PC-9 (cell line): ENCODE results near the gene ATP8B1. TPM values are rescaled to one million over a fixed set of nuclear protein-coding genes. Genes with fewer than 3 reads are reported as not detected.
A peak's percentile ranks its signal among the peaks of the same experiment; 100 is the strongest.

Experiments used
- BruUV-seq: library from RNA; stranded (reverse); fragments of 400-500 nt; replicated peaks from 2 replicates; lab custom pipeline; 2021; lab: Mats Ljungman, UMichigan
- CTCF ChIA-PET: fragments of 300-600 bp; sonication (Branson Sonifier 250); formaldehyde crosslinking; loops from one replicate; lab custom pipeline; 2022; ENCODE audit warnings: antibody characterized with exemption; lab: Charles Lee
- POLR2A ChIA-PET: fragments of 300-600 bp; sonication (Branson Sonifier 250); formaldehyde crosslinking; loops from one replicate; lab custom pipeline; 2022; ENCODE audit warnings: antibody characterized with exemption; ENCODE audit not compliant: unreplicated experiment; lab: Charles Lee
- DNase-seq, 2 experiments: peaks; one replicate each; pipeline versions ENCODE4 v3.0.0 to v3.0.0-alpha.2; 2015 to 2022; ENCODE audit warnings: mixed read lengths in 1 of 2
- H2AFZ ChIP-seq: fragments of 200-600 bp; sonication (generic); 2 replicates; pipeline ENCODE4 v1.8.1; 2017; ENCODE audit warnings: antibody characterized with exemption
- H3F3A ChIP-seq: fragments of 200-600 bp; sonication (generic); 2 replicates; pipeline ENCODE4 v1.8.1; 2017; ENCODE audit warnings: antibody characterized with exemption, mild to moderate bottlenecking, low read depth; ENCODE audit not compliant: insufficient read depth
- H3K27ac ChIP-seq: fragments of 200-600 bp; sonication (generic); 2 replicates; pipeline ENCODE4 v1.6.1; 2016; ENCODE audit warnings: mixed run types
- H3K27me3 ChIP-seq: fragments of 200-600 bp; sonication (generic); 2 replicates; pipeline ENCODE4 v1.6.1; 2016; ENCODE audit warnings: low read depth, mixed run types; ENCODE audit not compliant: insufficient read depth
- H3K36me3 ChIP-seq: fragments of 200-600 bp; sonication (generic); 2 replicates; pipeline ENCODE4 v1.6.1; 2016; ENCODE audit warnings: low read depth, mixed run types
- H3K4me1 ChIP-seq: fragments of 200-600 bp; sonication (generic); replicated peaks from 2 replicates; pipeline ENCODE4 v1.6.1; 2016; ENCODE audit warnings: mixed run types; ENCODE audit not compliant: insufficient read depth
- H3K4me2 ChIP-seq: fragments of 200-600 bp; sonication (generic); 2 replicates; pipeline ENCODE4 v1.6.1; 2017; ENCODE audit warnings: mixed run types
- H3K4me3 ChIP-seq: fragments of 200-600 bp; sonication (generic); 2 replicates; pipeline ENCODE4 v1.6.1; 2016; ENCODE audit warnings: mixed run types
- H3K79me2 ChIP-seq: fragments of 200-600 bp; sonication (generic); 2 replicates; pipeline ENCODE4 v1.6.1; 2017; ENCODE audit warnings: low read depth, mixed run types
- H3K9me2 ChIP-seq: fragments of 200-600 bp; sonication (generic); 2 replicates; pipeline ENCODE4 v1.8.1; 2017; ENCODE audit warnings: mild to moderate bottlenecking; ENCODE audit not compliant: insufficient read depth
- H3K9me3 ChIP-seq: fragments of 200-600 bp; sonication (generic); 2 replicates; pipeline ENCODE4 v1.8.1; 2016; ENCODE audit warnings: low read depth; ENCODE audit not compliant: insufficient read depth
- H4K20me1 ChIP-seq: fragments of 200-600 bp; sonication (generic); 2 replicates; pipeline ENCODE4 v1.8.1; 2017; ENCODE audit not compliant: insufficient read depth
- EZH2 ChIP-seq: fragments of 200-600 bp; sonication (generic); IDR thresholded peaks from 2 replicates; pipeline ENCODE4 v1.8.0; 2017; ENCODE audit warnings: antibody characterized with exemption, low read depth
- intact Hi-C: fragments of 100-400 bp; cut with micrococcal nuclease; formaldehyde crosslinking; loops from one replicate; pipeline ENCODE4 v1.10.0; 2022; ENCODE audit not compliant: unreplicated experiment
- total RNA-seq: library from RNA; stranded (reverse); gene quantifications from 2 replicates; pipeline ENCODE4 v1.2.3, GENCODE V29; 2021
- TF ChIP-seq, protein P1 (sequence below): fragments of 200-600 bp; sonication (generic); conservative IDR thresholded peaks from 2 replicates; pipeline ENCODE4 v1.6.1; 2017; ENCODE audit warnings: mixed run types, antibody characterized with exemption, mild to moderate bottlenecking, moderate library complexity

Gene ATP8B1
- total RNA-seq, 1 experiment from 2014 or later = 23.4 TPM

DNA sequence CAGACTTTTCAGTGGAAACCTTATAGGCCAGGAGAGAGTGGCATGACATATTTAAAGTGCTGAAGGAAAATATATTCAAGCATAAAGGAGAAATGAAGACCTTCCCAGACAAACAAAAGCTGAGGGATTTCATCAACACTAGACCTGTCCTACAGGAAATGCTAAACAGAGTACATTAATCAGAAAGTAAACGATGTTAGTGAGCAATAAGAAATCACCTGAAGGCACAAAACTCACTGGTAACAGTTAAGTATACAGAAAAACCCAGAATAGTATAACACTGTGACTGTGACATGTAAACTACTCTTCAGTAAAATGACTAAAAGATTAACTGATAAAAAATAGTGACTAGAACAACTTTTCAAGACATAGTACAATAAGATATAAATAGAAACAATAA, 87.4 kb downstream of the ATP8B1 start:
- Histone ChIP-seq H3K36me3 (peaks cover 13% of the 10 kb centered on the region; the same call in 1 of the 2 replicates), H3K9me2 (no peaks in the 10 kb centered on the region), H3K79me2 (peaks cover 53% of the 10 kb centered on the region), H4K20me1 (no peaks in the 10 kb centered on the region), H3K4me3 (peak overlapping the region; percentile 16; the same call in 1 of the 2 replicates), H3K4me2 (peak overlapping the region; percentile 59), H3K9me3 (peaks cover 5% of the 10 kb centered on the region), H3K27me3 (no peaks in the 10 kb centered on the region), H3F3A (peaks cover 54% of the 10 kb centered on the region), H3K27ac (peak overlapping the region; percentile 85), H3K4me1 (peaks cover 63% of the 10 kb centered on the region), H2AFZ (no peak overlapping the region)
- CTCF ChIA-PET = no interaction called here
- DNase-seq = peak in 1 of 2 experiments; percentile 91
- TF ChIP-seq EZH2 = no peak
- TF ChIP-seq, protein P1, sequence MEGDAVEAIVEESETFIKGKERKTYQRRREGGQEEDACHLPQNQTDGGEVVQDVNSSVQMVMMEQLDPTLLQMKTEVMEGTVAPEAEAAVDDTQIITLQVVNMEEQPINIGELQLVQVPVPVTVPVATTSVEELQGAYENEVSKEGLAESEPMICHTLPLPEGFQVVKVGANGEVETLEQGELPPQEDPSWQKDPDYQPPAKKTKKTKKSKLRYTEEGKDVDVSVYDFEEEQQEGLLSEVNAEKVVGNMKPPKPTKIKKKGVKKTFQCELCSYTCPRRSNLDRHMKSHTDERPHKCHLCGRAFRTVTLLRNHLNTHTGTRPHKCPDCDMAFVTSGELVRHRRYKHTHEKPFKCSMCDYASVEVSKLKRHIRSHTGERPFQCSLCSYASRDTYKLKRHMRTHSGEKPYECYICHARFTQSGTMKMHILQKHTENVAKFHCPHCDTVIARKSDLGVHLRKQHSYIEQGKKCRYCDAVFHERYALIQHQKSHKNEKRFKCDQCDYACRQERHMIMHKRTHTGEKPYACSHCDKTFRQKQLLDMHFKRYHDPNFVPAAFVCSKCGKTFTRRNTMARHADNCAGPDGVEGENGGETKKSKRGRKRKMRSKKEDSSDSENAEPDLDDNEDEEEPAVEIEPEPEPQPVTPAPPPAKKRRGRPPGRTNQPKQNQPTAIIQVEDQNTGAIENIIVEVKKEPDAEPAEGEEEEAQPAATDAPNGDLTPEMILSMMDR = no peak
- POLR2A ChIA-PET = interaction anchor here (0.6 kb wide), 1 partner anchor 88 kb away, joined by 7 read pairs; no protein-coding TSS in a partner anchor
- BruUV-seq = no TSS peak
- intact Hi-C loops = no loop called here

DNA sequence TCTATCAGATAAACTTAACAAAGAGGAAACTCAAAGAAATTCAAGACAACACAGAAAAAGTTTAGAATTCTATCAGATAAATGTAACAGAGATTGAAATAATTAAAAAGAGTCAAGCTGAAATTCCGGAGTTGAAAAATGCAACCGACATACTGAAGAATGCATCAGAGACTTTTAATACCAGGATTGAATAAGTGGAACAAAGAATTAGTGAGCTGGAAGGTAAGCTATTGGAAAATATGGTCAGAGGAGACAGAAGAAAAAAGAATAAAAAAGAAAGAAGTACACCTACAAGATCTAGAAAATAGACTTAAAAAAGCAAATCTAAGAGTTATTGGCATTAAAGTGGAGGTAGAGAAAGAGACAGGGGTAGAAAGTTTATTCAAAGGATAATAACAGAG, 88.0 kb downstream of the ATP8B1 start:
- Histone ChIP-seq H2AFZ (no peak overlapping the region), H4K20me1 (no peaks in the 10 kb centered on the region), H3K27me3 (no peaks in the 10 kb centered on the region), H3K4me1 (peaks cover 69% of the 10 kb centered on the region), H3K9me2 (no peaks in the 10 kb centered on the region), H3K4me3 (peak overlapping the region; percentile 16; the same call in 1 of the 2 replicates), H3K27ac (peak overlapping the region; percentile 85), H3K79me2 (peaks cover 59% of the 10 kb centered on the region), H3F3A (peaks cover 54% of the 10 kb centered on the region), H3K9me3 (peaks cover 5% of the 10 kb centered on the region), H3K4me2 (peak overlapping the region; percentile 59), H3K36me3 (peaks cover 13% of the 10 kb centered on the region; the same call in 1 of the 2 replicates)
- intact Hi-C loops = no loop called here
- TF ChIP-seq, protein P1 = no peak
- no peak for TF ChIP-seq EZH2
- CTCF ChIA-PET = no interaction called here
- no TSS peak for BruUV-seq
- POLR2A ChIA-PET = no interaction called here
- no peak for DNase-seq

DNA sequence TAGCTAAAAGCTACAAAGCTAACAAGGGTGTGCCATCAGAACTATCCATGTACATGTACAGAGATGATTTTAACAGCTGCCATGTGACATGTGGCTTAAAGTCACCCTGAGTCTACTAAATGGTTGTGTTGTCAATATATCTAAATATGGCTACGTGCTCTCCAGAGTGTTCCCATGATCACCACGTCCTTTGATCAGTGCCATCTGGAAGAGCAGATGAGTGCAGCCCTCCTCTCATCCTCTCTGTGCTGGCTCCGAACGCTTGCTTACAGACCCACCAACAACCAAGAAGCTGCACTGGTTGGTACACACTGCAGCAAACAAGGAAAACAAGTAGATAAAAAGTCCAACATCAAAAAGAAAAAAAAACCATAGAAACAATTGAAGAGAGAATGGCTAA, 92.9 kb downstream of the ATP8B1 start:
- peaks cover 15% of the 10 kb centered on the region; the same call in 1 of the 2 replicates for H3K36me3 ChIP-seq
- H3K4me3 ChIP-seq = no peak overlapping the region
- H3K9me3 ChIP-seq = peaks cover 5% of the 10 kb centered on the region
- POLR2A ChIA-PET = no interaction called here
- no peak overlapping the region for H3K27ac ChIP-seq
- no peak overlapping the region for H2AFZ ChIP-seq
- BruUV-seq = no TSS peak
- H3K4me2 ChIP-seq = no peak overlapping the region
- intact Hi-C loops = loop anchor here (5.0 kb wide), 1 partner anchor 92 kb away; the partner anchor contains the start of gene ATP8B1
- peaks cover 62% of the 10 kb centered on the region for H3K79me2 ChIP-seq
- CTCF ChIA-PET = no interaction called here
- DNase-seq = no peak
- peaks cover 51% of the 10 kb centered on the region for H3F3A ChIP-seq
- H3K9me2 ChIP-seq = no peaks in the 10 kb centered on the region
- H3K27me3 ChIP-seq = no peaks in the 10 kb centered on the region
- peaks cover 86% of the 10 kb centered on the region for H3K4me1 ChIP-seq
- H4K20me1 ChIP-seq = no peaks in the 10 kb centered on the region
- no peak for TF ChIP-seq EZH2
- TF ChIP-seq, protein P1 = no peak
